A673 (cell line): ENCODE results near the gene MRTFA. TPM values are rescaled to one million over a fixed set of nuclear protein-coding genes. Genes with fewer than 3 reads are reported as not detected.

Experiments used
- BruUV-seq: library from RNA; stranded (reverse); fragments of 400-500 nt; replicated peaks from 2 replicates; lab custom pipeline; 2021; lab: Mats Ljungman, UMichigan
- CTCF ChIA-PET: fragments of 300-600 bp; sonication (Branson Sonifier 250); formaldehyde crosslinking; loops from one replicate; lab custom pipeline; 2022; ENCODE audit warnings: antibody characterized with exemption; lab: Charles Lee
- POLR2A ChIA-PET: fragments of 300-600 bp; sonication (Branson Sonifier 250); formaldehyde crosslinking; loops from one replicate; lab custom pipeline; 2022; ENCODE audit warnings: antibody characterized with exemption; ENCODE audit not compliant: low non-redundant PET; lab: Charles Lee
- DNase-seq: peaks from one replicate; pipeline ENCODE4 v3.0.0-alpha.2; 2015; ENCODE audit warnings: low spot score
- H3K27ac ChIP-seq: fragments of 200-600 bp; sonication (generic); 2 replicates; pipeline ENCODE4 v1.5.1; 2016; ENCODE audit warnings: mixed run types, low read depth, mild to moderate bottlenecking, mixed read lengths, antibody characterized with exemption, low read length; ENCODE audit not compliant: poor library complexity, severe bottlenecking
- H3K27me3 ChIP-seq: fragments of 200-600 bp; sonication (generic); replicated peaks from 2 replicates; pipeline ENCODE4 v1.6.1; 2017; ENCODE audit warnings: mixed run types, low read depth, mild to moderate bottlenecking, mixed read lengths, antibody characterized with exemption, low read length; ENCODE audit not compliant: insufficient read depth, poor library complexity
- H3K36me3 ChIP-seq: fragments of 200-600 bp; sonication (generic); 2 replicates; pipeline ENCODE4 v1.6.1; 2016; ENCODE audit warnings: mixed run types, mild to moderate bottlenecking, mixed read lengths, antibody characterized with exemption, low read length; ENCODE audit not compliant: insufficient read depth, poor library complexity, severe bottlenecking
- H3K4me1 ChIP-seq: fragments of 200-600 bp; sonication (generic); 2 replicates; pipeline ENCODE4 v1.6.1; 2017; ENCODE audit warnings: mixed run types, mild to moderate bottlenecking, mixed read lengths, antibody characterized with exemption, low read length; ENCODE audit not compliant: insufficient read depth, poor library complexity, severe bottlenecking
- H3K4me3 ChIP-seq: fragments of 200-600 bp; sonication (generic); 2 replicates; pipeline ENCODE4 v1.5.1; 2016; ENCODE audit warnings: low read depth, mixed run types, mild to moderate bottlenecking, mixed read lengths, low read length; ENCODE audit not compliant: poor library complexity, severe bottlenecking
- H3K9me3 ChIP-seq: fragments of 200-600 bp; sonication (generic); 2 replicates; pipeline ENCODE4 v1.6.1; 2016; ENCODE audit warnings: mixed run types, low read depth, mild to moderate bottlenecking, mixed read lengths, antibody characterized with exemption, low read length; ENCODE audit not compliant: poor library complexity, severe bottlenecking
- CTCF ChIP-seq: fragments of 300-800, 200-600 bp; sonication (generic); conservative IDR thresholded peaks from 2 replicates; pipeline ENCODE4 v1.5.1; 2017; ENCODE audit warnings: low read depth, mild to moderate bottlenecking, antibody characterized with exemption, low read length, moderate library complexity, mixed read lengths
- EZH2 ChIP-seq: fragments of 200-600 bp; sonication (generic); IDR thresholded peaks from 2 replicates; pipeline ENCODE4 v1.6.1; 2017; ENCODE audit warnings: borderline replicate concordance, low read depth, mild to moderate bottlenecking, mixed read lengths, antibody characterized with exemption, low read length; ENCODE audit not compliant: poor library complexity, severe bottlenecking
- intact Hi-C: fragments of 100-400 bp; cut with micrococcal nuclease; formaldehyde crosslinking; loops from one replicate; pipeline ENCODE4 v1.10.0; 2022; ENCODE audit not compliant: unreplicated experiment
- total RNA-seq: library from RNA; stranded (reverse); gene quantifications from 2 replicates; pipeline ENCODE4 v1.2.3, GENCODE V29; 2021

Gene MRTFA
- total RNA-seq, 1 experiment from 2014 or later: 35.8 TPM

DNA sequence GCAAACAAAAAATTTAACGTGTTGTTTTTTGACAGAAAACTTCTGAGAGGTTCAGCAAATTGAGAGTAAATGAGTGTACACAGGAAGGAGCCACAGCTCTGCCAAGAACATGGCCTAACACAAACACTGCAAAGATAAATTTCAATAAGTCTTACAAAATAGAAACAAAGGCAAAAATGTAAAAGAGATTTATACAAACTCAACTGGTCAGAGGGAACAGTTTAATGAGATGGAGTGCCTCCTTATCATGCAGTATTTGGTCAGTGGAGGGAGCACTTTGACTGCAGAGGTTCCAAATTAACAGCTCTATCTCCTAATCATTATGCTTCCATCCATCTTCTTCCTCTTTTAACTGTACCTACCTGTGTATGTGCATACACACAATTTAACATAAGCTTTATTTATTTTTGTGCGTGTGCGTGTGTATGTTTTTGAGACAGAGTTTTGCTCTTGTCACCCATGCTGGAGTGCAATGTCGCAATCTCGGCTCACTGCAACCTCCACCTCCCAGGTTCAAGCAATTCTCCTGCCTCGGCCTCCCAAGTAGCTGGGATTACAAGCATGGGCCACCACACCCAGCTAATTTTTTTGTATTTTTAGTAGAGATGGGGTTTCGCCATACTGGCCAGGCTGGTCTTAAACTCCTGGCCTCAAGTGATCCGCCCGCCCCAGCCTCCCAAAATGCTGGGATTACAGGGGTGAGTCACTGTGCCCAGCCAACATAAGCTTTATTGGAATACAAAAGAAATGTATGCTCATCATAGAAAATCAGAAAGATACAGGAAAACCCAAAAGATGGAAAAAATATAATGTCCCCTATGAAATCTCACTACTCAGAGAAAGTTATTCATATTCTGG is 111.9 kb downstream of the MRTFA start:
- no TSS peak for BruUV-seq
- TF ChIP-seq EZH2 (no peak), CTCF (peak; percentile 47; the same call in 1 of the 2 replicates)
- ChIA-PET CTCF (interaction anchor here (0.5 to 1.7 kb wide), 5 partner anchors 9 to 374 kb away, joined by 3 to 11 read pairs (median 6); no protein-coding TSS in a partner anchor), POLR2A (interaction anchor here (0.7 kb wide), 1 partner anchor 120 kb away, joined by 3 read pairs; no protein-coding TSS in a partner anchor)
- intact Hi-C loops: loop anchor here (1.0 kb wide), 1 partner anchor 122 kb away; no protein-coding TSS in a partner anchor
- H3K27me3 ChIP-seq: no peaks in the 10 kb centered on the region
- no peak overlapping the region for H3K27ac ChIP-seq
- no peaks in the 10 kb centered on the region for H3K4me1 ChIP-seq
- H3K36me3 ChIP-seq: no peaks in the 10 kb centered on the region
- no peak overlapping the region for H3K4me3 ChIP-seq
- no peak for DNase-seq
- H3K9me3 ChIP-seq: no peaks in the 10 kb centered on the region

DNA sequence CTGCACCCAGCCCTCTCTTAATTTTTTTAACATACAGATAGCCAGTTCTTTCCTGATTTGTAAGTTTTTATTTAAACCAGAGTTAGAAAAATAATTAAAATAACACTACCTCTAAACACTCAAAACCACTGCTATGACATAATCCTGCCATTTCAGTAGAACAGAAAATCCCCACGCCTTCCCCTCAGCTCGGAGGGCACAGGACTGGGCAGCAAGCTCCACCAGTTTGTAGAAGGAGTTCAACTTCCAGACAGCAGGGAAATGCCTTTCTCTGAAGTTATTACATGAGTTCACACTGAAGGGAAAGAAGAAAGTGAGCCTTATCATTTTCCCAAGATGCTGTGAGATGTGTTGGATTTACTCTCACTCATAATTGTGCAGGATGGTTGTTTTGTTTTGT is 114.4 kb downstream of the MRTFA start:
- no TSS peak for BruUV-seq
- ChIA-PET POLR2A (no interaction called here), CTCF (no interaction called here)
- TF ChIP-seq EZH2 (no peak), CTCF (no peak)
- Histone ChIP-seq H3K27me3 (no peaks in the 10 kb centered on the region), H3K4me1 (no peaks in the 10 kb centered on the region), H3K4me3 (no peak overlapping the region), H3K9me3 (no peaks in the 10 kb centered on the region), H3K27ac (no peak overlapping the region), H3K36me3 (no peaks in the 10 kb centered on the region)
- intact Hi-C loops: no loop called here
- DNase-seq: no peak

GRCh38 chr22:40521046-40521445 is 115.5 kb downstream of the MRTFA start:
- POLR2A ChIA-PET: no interaction called here
- no peak overlapping the region for H3K27ac ChIP-seq

More at GRCh38 chr22:40521046-40521445, 115.5 kb downstream of the MRTFA start:
- Histone ChIP-seq H3K36me3 (no peaks in the 10 kb centered on the region), H3K4me3 (no peak overlapping the region), H3K27me3 (no peaks in the 10 kb centered on the region), H3K4me1 (no peaks in the 10 kb centered on the region), H3K9me3 (no peaks in the 10 kb centered on the region)
- no peak for DNase-seq
- intact Hi-C loops: no loop called here
- CTCF ChIA-PET: no interaction called here
- no TSS peak for BruUV-seq
- TF ChIP-seq CTCF (no peak), EZH2 (no peak)
